Measurements from ENCODE around the gene SCGB1D2.

DNA sequence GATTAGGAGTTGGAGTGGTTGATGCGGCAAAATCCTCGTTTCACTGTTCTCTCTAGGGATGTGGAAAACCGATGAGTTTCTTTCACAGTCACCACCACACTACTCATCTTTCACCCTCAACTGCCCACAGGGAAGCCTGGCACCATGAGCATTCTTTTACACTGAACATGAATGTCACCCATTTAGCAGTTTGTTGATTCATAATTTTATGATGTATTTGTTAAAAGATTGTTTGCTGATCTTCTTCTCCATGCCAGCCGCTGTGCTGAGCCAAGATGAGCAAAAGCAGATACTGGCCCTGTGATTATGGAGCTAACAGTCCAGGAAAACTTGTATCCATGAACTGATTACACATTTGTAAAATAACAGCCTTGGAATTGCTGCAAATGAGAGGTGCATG lies 3.9 kb upstream of the SCGB1D2 start:
- TF ChIP-seq POLR2A (IDR thresholded peaks at IDR 0.05): no peak
- TF ChIP-seq, protein P1, sequence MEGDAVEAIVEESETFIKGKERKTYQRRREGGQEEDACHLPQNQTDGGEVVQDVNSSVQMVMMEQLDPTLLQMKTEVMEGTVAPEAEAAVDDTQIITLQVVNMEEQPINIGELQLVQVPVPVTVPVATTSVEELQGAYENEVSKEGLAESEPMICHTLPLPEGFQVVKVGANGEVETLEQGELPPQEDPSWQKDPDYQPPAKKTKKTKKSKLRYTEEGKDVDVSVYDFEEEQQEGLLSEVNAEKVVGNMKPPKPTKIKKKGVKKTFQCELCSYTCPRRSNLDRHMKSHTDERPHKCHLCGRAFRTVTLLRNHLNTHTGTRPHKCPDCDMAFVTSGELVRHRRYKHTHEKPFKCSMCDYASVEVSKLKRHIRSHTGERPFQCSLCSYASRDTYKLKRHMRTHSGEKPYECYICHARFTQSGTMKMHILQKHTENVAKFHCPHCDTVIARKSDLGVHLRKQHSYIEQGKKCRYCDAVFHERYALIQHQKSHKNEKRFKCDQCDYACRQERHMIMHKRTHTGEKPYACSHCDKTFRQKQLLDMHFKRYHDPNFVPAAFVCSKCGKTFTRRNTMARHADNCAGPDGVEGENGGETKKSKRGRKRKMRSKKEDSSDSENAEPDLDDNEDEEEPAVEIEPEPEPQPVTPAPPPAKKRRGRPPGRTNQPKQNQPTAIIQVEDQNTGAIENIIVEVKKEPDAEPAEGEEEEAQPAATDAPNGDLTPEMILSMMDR (IDR thresholded peaks at IDR 0.05): no peak
